ENCODE data around the gene TECTB.

Gene TECTB

GRCh38 chr10:112275512-112276245, 7.5 kb upstream of the TECTB start:
- DNase-seq (ENCODE audit: low read depth): no peak

- no peak for DNase-seq (ENCODE audit: low read depth)
Measured at GRCh38 chr10:112278871-112279270, 4.3 kb upstream of the TECTB start.

GRCh38 chr10:112279433-112279832, 3.8 kb upstream of the TECTB start:
- DNase-seq (ENCODE audit: low read depth): no peak

- no peak for DNase-seq (ENCODE audit: low read depth)
Measured at GRCh38 chr10:112280205-112280921, 2.8 kb upstream of the TECTB start.

- DNase-seq (ENCODE audit: low read depth): no peak
Measured at GRCh38 chr10:112282086-112282485, 1.1 kb upstream of the TECTB start.

- no peak for DNase-seq (ENCODE audit: low read depth)
Measured at GRCh38 chr10:112286837-112287818, 3.9 kb downstream of the TECTB start.

- DNase-seq (ENCODE audit: low read depth): no peak
Measured at GRCh38 chr10:112287844-112288243, 4.6 kb downstream of the TECTB start.

- DNase-seq (ENCODE audit: low read depth): no peak
Measured at GRCh38 chr10:112288486-112288885, 5.3 kb downstream of the TECTB start.

- no peak for DNase-seq (ENCODE audit: low read depth)
Measured at GRCh38 chr10:112289373-112290053, 6.3 kb downstream of the TECTB start.

GRCh38 chr10:112290054-112290373, 6.8 kb downstream of the TECTB start:
- DNase-seq (ENCODE audit: low read depth): no peak

- DNase-seq (ENCODE audit: low read depth): no peak
Measured at GRCh38 chr10:112294169-112294568, 11.0 kb downstream of the TECTB start.

GRCh38 chr10:112295853-112296830, 12.9 kb downstream of the TECTB start:
- no peak for DNase-seq (ENCODE audit: low read depth)

GRCh38 chr10:112296908-112297331, 13.7 kb downstream of the TECTB start:
- no peak for DNase-seq (ENCODE audit: low read depth)

GRCh38 chr10:112298581-112298980, 15.4 kb downstream of the TECTB start:
- DNase-seq (ENCODE audit: low read depth): no peak

- DNase-seq (ENCODE audit: low read depth): no peak
Measured at GRCh38 chr10:112299456-112299855, 16.3 kb downstream of the TECTB start.

- DNase-seq (ENCODE audit: low read depth): no peak
Measured at GRCh38 chr10:112302335-112302734, 19.1 kb downstream of the TECTB start.

- no peak for DNase-seq (ENCODE audit: low read depth)
Measured at GRCh38 chr10:112303528-112303927, 20.3 kb downstream of the TECTB start.

GRCh38 chr10:112304267-112304859, 21.2 kb downstream of the TECTB start:
- DNase-seq (ENCODE audit: low read depth): no peak

- DNase-seq (ENCODE audit: low read depth): no peak
Measured at GRCh38 chr10:112307358-112308124, 24.3 kb downstream of the TECTB start.

GRCh38 chr10:112308125-112308502, 24.9 kb downstream of the TECTB start:
- DNase-seq (ENCODE audit: low read depth): no peak

Data from stromal cell of bone marrow (primary cell).